Upper lobe of left lung (tissue), 4 donors: Measurements from ENCODE around the gene AS3MT.

ENCODE experiments used
- EP300 ChIP-seq, 4 donors: sonication (generic); formaldehyde crosslinking; IDR thresholded peaks; one replicate each; pipeline ENCODE4 v1.5.1; 2017; ENCODE audit warnings: antibody characterized with exemption in 4 of 4, control low read depth in 2 of 4
- POLR2A ChIP-seq, 4 donors: fragments of 450-650 bp; IDR thresholded peaks; one replicate each; pipeline ENCODE4 v1.5.1; 2016 to 2017; ENCODE audit warnings: antibody characterized with exemption in 4 of 4, mild to moderate bottlenecking in 2 of 4
- POLR2AphosphoS5 ChIP-seq, 2 donors: sonication (generic); formaldehyde crosslinking; IDR thresholded peaks; one replicate each; pipeline ENCODE4 v1.5.1; 2017; ENCODE audit warnings: antibody characterized with exemption in 2 of 2
- TF ChIP-seq, protein P1 (sequence below), 6 experiments: fragments of 450-650 bp in 4 of 6; fragments of 200-600 bp in 2 of 6; sonication (generic) in 2 of 6; IDR thresholded peaks; one replicate each; pipeline ENCODE4 v1.5.1; 2016 to 2019; ENCODE audit warnings: antibody characterized with exemption in 6 of 6

GRCh38 chr10:102822222-102822621 is 47.0 kb upstream of the AS3MT start:
- TF ChIP-seq, protein P1, sequence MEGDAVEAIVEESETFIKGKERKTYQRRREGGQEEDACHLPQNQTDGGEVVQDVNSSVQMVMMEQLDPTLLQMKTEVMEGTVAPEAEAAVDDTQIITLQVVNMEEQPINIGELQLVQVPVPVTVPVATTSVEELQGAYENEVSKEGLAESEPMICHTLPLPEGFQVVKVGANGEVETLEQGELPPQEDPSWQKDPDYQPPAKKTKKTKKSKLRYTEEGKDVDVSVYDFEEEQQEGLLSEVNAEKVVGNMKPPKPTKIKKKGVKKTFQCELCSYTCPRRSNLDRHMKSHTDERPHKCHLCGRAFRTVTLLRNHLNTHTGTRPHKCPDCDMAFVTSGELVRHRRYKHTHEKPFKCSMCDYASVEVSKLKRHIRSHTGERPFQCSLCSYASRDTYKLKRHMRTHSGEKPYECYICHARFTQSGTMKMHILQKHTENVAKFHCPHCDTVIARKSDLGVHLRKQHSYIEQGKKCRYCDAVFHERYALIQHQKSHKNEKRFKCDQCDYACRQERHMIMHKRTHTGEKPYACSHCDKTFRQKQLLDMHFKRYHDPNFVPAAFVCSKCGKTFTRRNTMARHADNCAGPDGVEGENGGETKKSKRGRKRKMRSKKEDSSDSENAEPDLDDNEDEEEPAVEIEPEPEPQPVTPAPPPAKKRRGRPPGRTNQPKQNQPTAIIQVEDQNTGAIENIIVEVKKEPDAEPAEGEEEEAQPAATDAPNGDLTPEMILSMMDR (IDR thresholded peaks at IDR 0.05) = no peak
- no peak for TF ChIP-seq EP300 (IDR thresholded peaks at IDR 0.05)
- TF ChIP-seq POLR2A (IDR thresholded peaks at IDR 0.05) = no peak
- no peak for TF ChIP-seq POLR2AphosphoS5 (IDR thresholded peaks at IDR 0.05)
